Fibroblast of mammary gland (primary cell): ENCODE measurements around the gene WWOX.

Experiments
- DNase-seq: peaks from one replicate; pipeline ENCODE4 v3.0.0-alpha.2; 2010; ENCODE audit warnings: low read depth
- H3K4me3 ChIP-seq: 2 replicates; pipeline ENCODE4 v1.5.1; 2011; ENCODE audit warnings: low read depth, mild to moderate bottlenecking, low read length, moderate library complexity; ENCODE audit not compliant: control insufficient read depth
- CTCF ChIP-seq: conservative IDR thresholded peaks from 2 replicates; pipeline ENCODE4 v1.5.1; 2011; ENCODE audit warnings: low read depth, low read length, inconsistent platforms; ENCODE audit not compliant: control insufficient read depth, insufficient read depth

WWOX gene

GRCh38 chr16:78709137-78709884 is 609.9 kb downstream of the WWOX start:
- TF ChIP-seq CTCF = no peak
- no peak for DNase-seq

GRCh38 chr16:78715106-78715505 is 615.7 kb downstream of the WWOX start:
- DNase-seq = peak; percentile 23
- H3K4me3 ChIP-seq = no peak overlapping the region
- no peak for TF ChIP-seq CTCF

More at GRCh38 chr16:78709137-78709884, 609.9 kb downstream of the WWOX start:
- no peak overlapping the region for H3K4me3 ChIP-seq

- TF ChIP-seq CTCF = no peak
- H3K4me3 ChIP-seq = no peak overlapping the region
- no peak for DNase-seq
Measured at GRCh38 chr16:78715673-78716072, 616.2 kb downstream of the WWOX start.

GRCh38 chr16:78718141-78718540 is 618.7 kb downstream of the WWOX start:
- H3K4me3 ChIP-seq = no peak overlapping the region
- TF ChIP-seq CTCF = no peak
- DNase-seq = no peak

- DNase-seq = no peak
- H3K4me3 ChIP-seq = no peak overlapping the region
- no peak for TF ChIP-seq CTCF
Measured at GRCh38 chr16:78720416-78720815, 621.0 kb downstream of the WWOX start.

GRCh38 chr16:78727536-78727935 is 628.1 kb downstream of the WWOX start:
- no peak for DNase-seq
- no peak overlapping the region for H3K4me3 ChIP-seq
- no peak for TF ChIP-seq CTCF
